Activated T-helper 17 cell treated with anti-CD3 and anti-CD28 coated beads, Interleukin-2, amount 50 U/mL, for 72 hours (primary cell): Measurements from ENCODE around the gene VAMP4. TPM values are rescaled to one million over a fixed set of nuclear protein-coding genes. Genes with fewer than 3 reads are reported as not detected.
A peak's percentile ranks its signal among the peaks of the same experiment; 100 is the strongest.

Experiments used
- ATAC-seq: fragments of 150-1000 bp; cut with Tn5 transposase; replicated peaks from 2 replicates; pipeline ENCODE4 v1.10.0; 2021; ENCODE audit warnings: mild to moderate bottlenecking, moderate library complexity
- H3K27ac Mint-ChIP-seq: one replicate; pipeline ENCODE4 v1.8.0; 2022; ENCODE audit warnings: mixed read lengths
- H3K27me3 Mint-ChIP-seq: one replicate; pipeline ENCODE4 v1.8.0; 2022; ENCODE audit warnings: mixed read lengths
- H3K36me3 Mint-ChIP-seq: one replicate; pipeline ENCODE4 v1.8.0; 2022; ENCODE audit warnings: low read depth, mild to moderate bottlenecking, mixed read lengths
- H3K4me1 Mint-ChIP-seq: one replicate; pipeline ENCODE4 v1.8.0; 2022; ENCODE audit warnings: mixed read lengths
- H3K4me3 Mint-ChIP-seq: one replicate; pipeline ENCODE4 v1.8.0; 2022; ENCODE audit warnings: mild to moderate bottlenecking, mixed read lengths
- H3K9me3 Mint-ChIP-seq: one replicate; pipeline ENCODE4 v1.8.0; 2022; ENCODE audit warnings: mixed read lengths
- total RNA-seq, 2 donors: library from RNA; stranded (reverse); gene quantifications; one replicate each; pipeline ENCODE4 v1.2.3, GENCODE V29; 2022

VAMP4 gene
- total RNA-seq, 2 donors from 2014 or later = 14.4 to 16.3 TPM

GRCh38 chr1:171763764-171764163 is 21.9 kb upstream of the VAMP4 start:
- peaks cover 21% of the 10 kb centered on the region for H3K27me3 Mint-ChIP-seq
- H3K27ac Mint-ChIP-seq = no peak overlapping the region
- H3K4me3 Mint-ChIP-seq = no peak overlapping the region
- no peaks in the 10 kb centered on the region for H3K9me3 Mint-ChIP-seq
- ATAC-seq = no peak
- no peaks in the 10 kb centered on the region for H3K36me3 Mint-ChIP-seq
- H3K4me1 Mint-ChIP-seq = no peaks in the 10 kb centered on the region

DNA sequence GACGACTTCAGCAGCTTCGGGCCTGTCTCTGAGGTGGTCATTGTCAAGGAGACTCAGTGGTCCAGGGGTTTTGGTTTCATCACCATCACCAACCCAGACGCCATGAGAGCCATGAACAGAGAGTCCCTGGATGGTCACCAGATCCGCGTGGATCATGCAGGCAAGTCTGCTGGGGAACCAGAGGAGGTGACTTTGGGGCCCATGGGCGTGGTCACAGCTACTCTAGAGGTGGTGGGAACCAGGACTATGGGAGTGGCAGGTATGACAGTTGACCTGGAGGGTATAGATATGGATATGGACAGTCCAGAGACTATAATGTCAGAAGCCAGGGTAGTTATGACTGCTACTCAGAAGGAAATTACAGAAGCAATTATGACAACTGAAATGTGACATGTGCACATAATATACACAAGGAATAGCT is 20.3 kb upstream of the VAMP4 start:
- Mint-ChIP-seq H3K4me1 (no peaks in the 10 kb centered on the region), H3K27ac (no peak overlapping the region), H3K9me3 (no peaks in the 10 kb centered on the region), H3K4me3 (no peak overlapping the region), H3K36me3 (no peaks in the 10 kb centered on the region), H3K27me3 (peaks cover 24% of the 10 kb centered on the region)
- ATAC-seq = no peak

DNA sequence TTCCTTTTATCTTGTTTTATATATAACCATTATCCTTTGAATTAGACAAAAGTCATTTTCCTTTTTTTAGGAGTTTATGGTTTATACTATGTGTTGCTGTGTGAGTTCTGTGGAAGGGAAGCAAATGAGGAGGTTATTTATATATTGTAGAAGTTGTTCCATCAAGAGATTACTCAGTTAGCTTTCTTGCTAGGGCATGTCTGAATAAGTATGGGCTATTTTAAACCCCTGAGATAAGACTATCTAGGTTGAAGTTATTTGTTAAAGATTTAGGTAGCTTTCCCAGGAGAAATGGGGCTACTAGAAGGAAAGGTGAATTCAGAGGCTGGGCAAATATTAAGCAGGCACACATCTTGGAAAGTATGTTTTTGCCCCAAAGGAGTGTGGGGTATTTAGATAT is 16.1 kb upstream of the VAMP4 start:
- H3K36me3 Mint-ChIP-seq = no peaks in the 10 kb centered on the region
- no peak for ATAC-seq
- no peaks in the 10 kb centered on the region for H3K4me1 Mint-ChIP-seq

GRCh38 chr1:171756856-171757255 is 15.0 kb upstream of the VAMP4 start:
- H3K4me3 Mint-ChIP-seq = no peak overlapping the region
- H3K27ac Mint-ChIP-seq = no peak overlapping the region
- peaks cover 10% of the 10 kb centered on the region for H3K27me3 Mint-ChIP-seq
- no peaks in the 10 kb centered on the region for H3K36me3 Mint-ChIP-seq
- no peaks in the 10 kb centered on the region for H3K9me3 Mint-ChIP-seq
- no peaks in the 10 kb centered on the region for H3K4me1 Mint-ChIP-seq
- ATAC-seq = no peak

More for the DNA sequence above, 16.1 kb upstream of the VAMP4 start:
- H3K9me3 Mint-ChIP-seq = no peaks in the 10 kb centered on the region
- H3K27me3 Mint-ChIP-seq = peaks cover 11% of the 10 kb centered on the region
- no peak overlapping the region for H3K4me3 Mint-ChIP-seq
- H3K27ac Mint-ChIP-seq = no peak overlapping the region

GRCh38 chr1:171754971-171755370 is 13.1 kb upstream of the VAMP4 start:
- H3K27ac Mint-ChIP-seq = no peak overlapping the region
- H3K36me3 Mint-ChIP-seq = peaks cover 6% of the 10 kb centered on the region
- H3K9me3 Mint-ChIP-seq = peaks cover 5% of the 10 kb centered on the region
- H3K4me1 Mint-ChIP-seq = peaks cover 7% of the 10 kb centered on the region
- H3K27me3 Mint-ChIP-seq = peaks cover 10% of the 10 kb centered on the region
- ATAC-seq = no peak
- H3K4me3 Mint-ChIP-seq = no peak overlapping the region

GRCh38 chr1:171754353-171754705 is 12.5 kb upstream of the VAMP4 start:
- peaks cover 6% of the 10 kb centered on the region for H3K36me3 Mint-ChIP-seq
- H3K27ac Mint-ChIP-seq = peak overlapping the region; percentile 45
- H3K9me3 Mint-ChIP-seq = peaks cover 5% of the 10 kb centered on the region
- H3K27me3 Mint-ChIP-seq = peaks cover 10% of the 10 kb centered on the region
- H3K4me1 Mint-ChIP-seq = peaks cover 7% of the 10 kb centered on the region
- peak; percentile 41 for ATAC-seq
- H3K4me3 Mint-ChIP-seq = peak overlapping the region; percentile 11

GRCh38 chr1:171753685-171754352 is 12.0 kb upstream of the VAMP4 start:
- peaks cover 6% of the 10 kb centered on the region for H3K36me3 Mint-ChIP-seq
- H3K27me3 Mint-ChIP-seq = peaks cover 10% of the 10 kb centered on the region
- peak overlapping the region; percentile 45 for H3K27ac Mint-ChIP-seq
- peaks cover 7% of the 10 kb centered on the region for H3K4me1 Mint-ChIP-seq
- H3K4me3 Mint-ChIP-seq = peak overlapping the region; percentile 11
- H3K9me3 Mint-ChIP-seq = peaks cover 5% of the 10 kb centered on the region
- ATAC-seq = no peak

DNA sequence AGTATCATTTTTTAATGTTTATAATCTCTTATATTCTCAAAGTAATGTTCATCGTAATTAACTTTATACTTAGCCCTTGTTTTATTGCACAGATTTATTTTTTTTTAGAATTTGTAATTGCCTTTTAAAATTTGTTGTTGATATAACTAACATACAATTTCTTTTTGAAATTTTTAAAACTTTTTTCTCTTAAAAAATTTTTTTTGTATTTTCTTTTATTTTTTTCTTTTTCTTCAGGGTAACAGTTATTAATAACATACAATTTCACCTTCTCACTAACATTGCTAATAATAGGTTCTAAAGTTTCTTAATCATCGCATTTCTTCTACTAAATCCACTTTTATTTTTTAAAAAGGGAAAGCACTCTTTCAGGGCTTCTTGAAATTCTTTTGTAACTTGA is 11.3 kb upstream of the VAMP4 start:
- peaks cover 10% of the 10 kb centered on the region for H3K27me3 Mint-ChIP-seq
- peaks cover 7% of the 10 kb centered on the region for H3K4me1 Mint-ChIP-seq
- no peak overlapping the region for H3K4me3 Mint-ChIP-seq
- peaks cover 5% of the 10 kb centered on the region for H3K9me3 Mint-ChIP-seq
- no peak overlapping the region for H3K27ac Mint-ChIP-seq
- peaks cover 6% of the 10 kb centered on the region for H3K36me3 Mint-ChIP-seq
- ATAC-seq = no peak

DNA sequence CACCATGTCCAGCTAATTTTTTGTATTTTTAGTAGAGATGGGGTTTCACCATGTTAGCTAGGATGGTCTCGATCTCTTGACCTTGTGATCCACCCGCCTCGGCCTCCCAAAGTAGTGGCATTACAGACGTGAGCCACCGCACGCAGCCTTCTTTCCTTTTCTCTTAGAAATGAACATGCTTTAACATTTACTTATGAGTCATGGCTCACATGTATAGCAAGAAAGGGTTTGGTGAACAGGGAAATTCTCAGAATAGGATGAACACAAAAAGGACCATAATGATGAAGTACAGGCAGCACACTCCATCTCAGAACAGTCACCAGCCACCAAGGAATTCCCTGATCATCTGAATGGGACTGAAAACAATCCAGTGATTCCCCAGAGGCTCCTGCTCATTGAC is 9.4 kb upstream of the VAMP4 start:
- peaks cover 6% of the 10 kb centered on the region for H3K36me3 Mint-ChIP-seq
- H3K9me3 Mint-ChIP-seq = peaks cover 5% of the 10 kb centered on the region
- H3K4me3 Mint-ChIP-seq = peak overlapping the region; percentile 58
- peak; percentile 90 for ATAC-seq
- H3K27ac Mint-ChIP-seq = peak overlapping the region; percentile 96
- peaks cover 7% of the 10 kb centered on the region for H3K4me1 Mint-ChIP-seq
- peaks cover 5% of the 10 kb centered on the region for H3K27me3 Mint-ChIP-seq

DNA sequence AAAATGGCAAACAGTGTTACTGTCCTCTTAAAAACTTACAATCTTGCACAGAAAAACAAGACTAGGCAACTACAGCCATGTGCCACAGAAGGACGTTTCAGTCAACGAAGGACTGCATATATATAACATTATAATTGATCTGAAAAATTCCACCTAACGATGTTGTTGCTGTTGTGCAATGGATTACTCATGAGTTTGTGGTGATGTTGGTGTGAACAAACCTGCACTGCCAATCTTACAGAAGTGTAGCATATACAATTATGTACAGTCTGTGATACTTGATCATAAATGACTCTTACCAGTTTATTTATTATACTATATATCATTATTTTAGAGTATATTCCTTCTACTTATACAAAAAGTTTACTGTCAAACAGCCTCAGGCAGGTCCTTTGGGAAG is 6.8 kb upstream of the VAMP4 start:
- ATAC-seq = peak; percentile 22
- Mint-ChIP-seq H3K9me3 (peaks cover 5% of the 10 kb centered on the region), H3K4me3 (no peak overlapping the region), H3K27me3 (no peaks in the 10 kb centered on the region), H3K4me1 (peaks cover 13% of the 10 kb centered on the region), H3K27ac (no peak overlapping the region), H3K36me3 (peaks cover 6% of the 10 kb centered on the region)

DNA sequence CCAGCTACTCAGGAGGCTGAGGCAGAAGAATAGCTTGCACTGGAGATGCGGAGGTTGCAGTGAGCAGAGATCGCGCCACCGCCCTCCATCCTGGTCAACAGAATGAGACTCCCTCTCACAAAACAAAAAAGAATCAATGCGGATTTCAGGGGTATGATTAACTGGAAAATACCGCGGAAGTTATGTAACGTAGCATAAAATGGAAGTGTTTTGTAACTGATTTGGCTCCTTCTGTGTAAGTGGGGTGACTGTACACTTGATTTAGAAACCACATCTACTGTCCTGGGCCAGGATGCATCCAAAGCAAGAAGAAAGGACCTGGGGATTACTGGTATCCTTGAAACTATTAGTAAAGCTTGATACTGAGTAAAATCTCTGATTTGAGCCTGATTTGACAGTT is 3.1 kb upstream of the VAMP4 start:
- no peaks in the 10 kb centered on the region for H3K27me3 Mint-ChIP-seq
- no peak overlapping the region for H3K27ac Mint-ChIP-seq
- H3K4me3 Mint-ChIP-seq = no peak overlapping the region
- no peak for ATAC-seq
- peaks cover 17% of the 10 kb centered on the region for H3K4me1 Mint-ChIP-seq
- no peaks in the 10 kb centered on the region for H3K9me3 Mint-ChIP-seq
- H3K36me3 Mint-ChIP-seq = peaks cover 27% of the 10 kb centered on the region

DNA sequence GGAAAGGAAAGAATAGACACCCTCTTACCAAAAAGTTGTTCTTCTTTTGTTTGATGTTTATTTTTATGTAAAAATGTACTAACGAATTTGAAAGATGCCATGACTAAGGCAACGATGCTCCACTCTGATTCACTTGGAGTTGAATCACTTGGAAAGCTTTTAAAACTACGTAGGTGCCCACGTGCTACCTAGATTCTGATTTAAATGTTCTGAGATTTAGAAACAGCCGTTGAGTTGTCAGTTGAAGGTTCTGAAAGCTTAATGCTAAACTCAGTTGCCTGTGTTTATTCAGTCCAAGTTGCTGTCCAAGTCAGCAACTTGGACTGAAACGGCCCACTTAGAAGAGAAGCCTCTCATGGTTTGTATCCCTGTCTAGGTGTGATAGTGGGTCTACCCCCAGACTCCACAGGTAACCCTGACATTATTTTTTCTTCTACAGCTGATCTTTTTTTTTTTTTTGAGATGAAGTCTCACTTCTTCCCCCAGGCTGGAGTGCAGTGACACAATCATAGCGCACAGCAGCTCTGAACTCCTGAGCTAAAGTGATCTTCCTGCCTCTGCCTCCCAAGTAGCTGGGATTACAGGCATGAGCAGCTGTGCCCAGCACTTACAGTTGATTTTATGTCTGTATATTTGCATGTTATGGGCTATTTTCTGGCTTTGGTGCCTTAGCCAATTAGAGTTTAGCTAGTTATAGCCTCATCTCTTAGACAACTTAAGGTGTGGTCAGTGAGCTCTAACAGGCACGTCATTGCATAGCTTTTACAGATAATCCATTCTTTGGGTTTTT is 1.4 kb upstream of the VAMP4 start:
- Mint-ChIP-seq H3K4me1 (peaks cover 34% of the 10 kb centered on the region), H3K27me3 (no peaks in the 10 kb centered on the region), H3K27ac (peak overlapping the region; percentile 99), H3K36me3 (peaks cover 37% of the 10 kb centered on the region), H3K4me3 (peak overlapping the region; percentile 90), H3K9me3 (no peaks in the 10 kb centered on the region)
- peak; percentile 50 for ATAC-seq

DNA sequence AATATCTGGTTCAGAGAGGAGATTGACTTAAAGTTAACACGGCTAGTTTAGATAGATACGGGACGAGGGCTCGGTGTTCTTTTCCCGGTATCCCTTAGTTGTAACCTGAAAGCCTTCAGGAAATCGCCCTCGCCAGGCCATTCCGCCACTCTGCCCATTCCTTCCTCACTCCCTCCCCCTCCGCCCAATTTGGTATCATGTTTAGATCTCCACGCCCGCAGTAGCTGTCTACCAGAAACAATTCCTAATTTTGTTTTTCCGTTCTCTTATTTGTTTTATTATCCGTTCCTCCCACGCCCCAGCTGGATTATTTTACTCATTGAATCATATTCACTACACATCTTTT is 685 bp upstream of the VAMP4 start:
- peaks cover 35% of the 10 kb centered on the region for H3K4me1 Mint-ChIP-seq
- H3K27me3 Mint-ChIP-seq = no peaks in the 10 kb centered on the region

GRCh38 chr1:171740987-171741871 is 636 bp downstream of the VAMP4 start:
- peak overlapping the region; percentile 90 for H3K4me3 Mint-ChIP-seq
- H3K36me3 Mint-ChIP-seq = peaks cover 56% of the 10 kb centered on the region
- no peaks in the 10 kb centered on the region for H3K9me3 Mint-ChIP-seq
- peaks cover 40% of the 10 kb centered on the region for H3K4me1 Mint-ChIP-seq
- H3K27ac Mint-ChIP-seq = peak overlapping the region; percentile 99
- H3K27me3 Mint-ChIP-seq = no peaks in the 10 kb centered on the region
- peak; percentile 44 for ATAC-seq

More for the DNA sequence above, 685 bp upstream of the VAMP4 start:
- Mint-ChIP-seq H3K9me3 (no peaks in the 10 kb centered on the region), H3K27ac (peak overlapping the region; percentile 99), H3K36me3 (peaks cover 45% of the 10 kb centered on the region), H3K4me3 (peak overlapping the region; percentile 90)
- ATAC-seq = no peak
